H1 (cell line): Measurements from ENCODE around the gene TFDP1. TPM values are rescaled to one million over a fixed set of nuclear protein-coding genes. Genes with fewer than 3 reads are reported as not detected.

Experiments
- CTCF ChIA-PET: fragments of 300-600 bp; sonication (Branson Sonifier 250); formaldehyde crosslinking; loops from one replicate; lab custom pipeline; 2021; ENCODE audit not compliant: partially characterized antibody; lab: Charles Lee
- POLR2A ChIA-PET: fragments of 300-600 bp; sonication (Branson Sonifier 250); formaldehyde crosslinking; loops from one replicate; lab custom pipeline; 2021; ENCODE audit warnings: inconsistent platforms; ENCODE audit not compliant: partially characterized antibody; lab: Charles Lee
- DNase-seq, 2 experiments: peaks; one replicate each; pipeline versions ENCODE4 v3.0.0 to v3.0.0-alpha.2; 2010 to 2022; ENCODE audit warnings: low spot score in 2 of 2, low read depth in 1 of 2, mixed read lengths in 1 of 2
- FAIRE-seq: peaks from 2 replicates; lab custom pipeline; 2011; peaks lifted over from hg19 to GRCh38; lab: Jason Lieb, UNC
- H2AFZ ChIP-seq: 2 replicates; pipeline ENCODE4 v1.8.1; 2012; ENCODE audit warnings: low read length, inconsistent platforms
- H2AK5ac ChIP-seq: 2 replicates; pipeline ENCODE4 v1.6.1; 2013; ENCODE audit warnings: low read depth, low read length
- H2BK120ac ChIP-seq: replicated peaks from 2 replicates; pipeline ENCODE3; 2013; ENCODE audit warnings: low read depth, low read length, inconsistent platforms
- H2BK12ac ChIP-seq: 2 replicates; pipeline ENCODE4 v1.6.1; 2013; ENCODE audit warnings: low read depth, low read length
- H2BK15ac ChIP-seq: 2 replicates; pipeline ENCODE4 v1.6.1; 2013; ENCODE audit warnings: low read length
- H2BK20ac ChIP-seq: 2 replicates; pipeline ENCODE4 v1.6.1; 2013; ENCODE audit warnings: low read length
- H2BK5ac ChIP-seq: 2 replicates; pipeline ENCODE4 v1.6.1; 2013; ENCODE audit warnings: low read depth, low read length
- H3K14ac ChIP-seq: 2 replicates; pipeline ENCODE4 v1.6.1; 2013; ENCODE audit warnings: inconsistent platforms; ENCODE audit not compliant: insufficient read length
- H3K18ac ChIP-seq: 2 replicates; pipeline ENCODE4 v1.6.1; 2013; ENCODE audit warnings: low read length; ENCODE audit errors: extremely low read depth
- H3K23ac ChIP-seq: 2 replicates; pipeline ENCODE4 v1.6.1; 2013; ENCODE audit warnings: inconsistent platforms; ENCODE audit not compliant: insufficient read length
- H3K23me2 ChIP-seq: 2 replicates; pipeline ENCODE4 v1.6.1; 2013; ENCODE audit warnings: low read depth, low read length
- H3K27ac ChIP-seq: 2 replicates; pipeline ENCODE4 v1.6.1; 2011; ENCODE audit warnings: low read depth, low read length, inconsistent platforms
- H3K27me3 ChIP-seq, 4 experiments: replicated peaks in 1 of 4; 1 replicate in 1 of 4; 2 replicates in 3 of 4; pipeline versions ENCODE4 v1.6.1 to v1.8.1; 2011 to 2013; ENCODE audit warnings: low read length in 3 of 4, mild to moderate bottlenecking in 3 of 4, inconsistent platforms in 2 of 4, mixed read lengths in 2 of 4, moderate library complexity in 1 of 4; ENCODE audit not compliant: control insufficient read depth in 3 of 4, insufficient read depth in 3 of 4; ENCODE audit errors: extremely low read depth in 1 of 4
- H3K36me3 ChIP-seq, 4 experiments: 2 replicates each; pipeline versions ENCODE4 v1.6.1 to v1.8.1; 2011 to 2013; ENCODE audit warnings: mild to moderate bottlenecking in 4 of 4, low read length in 3 of 4, moderate library complexity in 2 of 4, control low read depth in 1 of 4, inconsistent platforms in 1 of 4; ENCODE audit not compliant: insufficient read depth in 4 of 4, control insufficient read depth in 2 of 4
- H3K4ac ChIP-seq: replicated peaks from 2 replicates; pipeline ENCODE3; 2013; ENCODE audit warnings: low read length, low read depth, mixed read lengths, inconsistent platforms; ENCODE audit not compliant: insufficient read length
- H3K4me1 ChIP-seq, 4 experiments: replicated peaks in 1 of 4; 1 replicate in 1 of 4; 2 replicates in 3 of 4; pipeline versions ENCODE4 v1.6.1 to v1.8.1; 2011 to 2013; ENCODE audit warnings: low read length in 3 of 4, inconsistent platforms in 2 of 4, mixed read lengths in 1 of 4; ENCODE audit not compliant: insufficient read depth in 4 of 4, control insufficient read depth in 3 of 4
- H3K4me2 ChIP-seq, 2 experiments: 2 replicates each; pipeline versions ENCODE4 v1.6.1 to v1.8.1; 2011 to 2013; ENCODE audit warnings: low read depth in 2 of 2, low read length in 2 of 2, control low read depth in 1 of 2, inconsistent platforms in 1 of 2, mild to moderate bottlenecking in 1 of 2; ENCODE audit not compliant: insufficient read depth in 1 of 2
- H3K4me3 ChIP-seq, 4 experiments: fragments of 200-600, 300-600 bp in 1 of 4; sonication (generic), shearing (Covaris generic), sonication (Bioruptor Twin) in 1 of 4; 2 replicates each; pipeline versions ENCODE4 v1.5.1 to v1.8.1; 2011 to 2016; ENCODE audit warnings: low read length in 4 of 4, low read depth in 3 of 4, control low read depth in 2 of 4, inconsistent platforms in 2 of 4, mild to moderate bottlenecking in 2 of 4, mixed read lengths in 1 of 4, moderate library complexity in 1 of 4; ENCODE audit not compliant: insufficient read depth in 2 of 4; ENCODE audit errors: extremely low read depth in 1 of 4
- H3K56ac ChIP-seq: replicated peaks from 2 replicates; pipeline ENCODE3; 2013; ENCODE audit warnings: low read depth, mild to moderate bottlenecking, mixed read lengths, low read length, inconsistent platforms; ENCODE audit not compliant: insufficient read length
- H3K79me1 ChIP-seq: 2 replicates; pipeline ENCODE4 v1.6.1; 2013; ENCODE audit warnings: low read depth, low read length, control low read depth
- H3K79me2 ChIP-seq, 2 experiments: 2 replicates each; pipeline versions ENCODE4 v1.6.1 to v1.8.1; 2012 to 2013; ENCODE audit warnings: low read length in 2 of 2, mild to moderate bottlenecking in 2 of 2, inconsistent platforms in 1 of 2; ENCODE audit not compliant: insufficient read depth in 2 of 2, control insufficient read depth in 1 of 2
- H3K9ac ChIP-seq, 4 experiments: replicated peaks in 1 of 4; 1 replicate in 1 of 4; 2 replicates in 3 of 4; pipeline versions ENCODE4 v1.6.1 to v1.8.1; 2011 to 2013; ENCODE audit warnings: low read depth in 3 of 4, low read length in 3 of 4, control low read depth in 2 of 4, mild to moderate bottlenecking in 2 of 4, moderate library complexity in 2 of 4, inconsistent platforms in 1 of 4; ENCODE audit errors: extremely low read depth in 1 of 4
- H3K9me3 ChIP-seq, 2 experiments: 2 replicates each; pipeline versions ENCODE4 v1.6.1 to v1.8.1; 2012 to 2013; ENCODE audit warnings: mild to moderate bottlenecking in 2 of 2, moderate library complexity in 2 of 2, control low read depth in 1 of 2, inconsistent platforms in 1 of 2, low read depth in 1 of 2, low read length in 1 of 2, mixed read lengths in 1 of 2; ENCODE audit not compliant: insufficient read depth in 2 of 2
- H4K20me1 ChIP-seq, 2 experiments: replicated peaks in 1 of 2; 2 replicates each; pipeline versions ENCODE3 to v1.8.1; 2011 to 2013; ENCODE audit warnings: inconsistent platforms in 2 of 2, low read length in 2 of 2, mild to moderate bottlenecking in 1 of 2; ENCODE audit not compliant: insufficient read depth in 2 of 2, control insufficient read depth in 1 of 2
- H4K5ac ChIP-seq: 2 replicates; pipeline ENCODE4 v1.6.1; 2013; ENCODE audit warnings: low read length, low read depth, mixed read lengths, inconsistent platforms; ENCODE audit not compliant: insufficient read length
- H4K8ac ChIP-seq: 2 replicates; pipeline ENCODE4 v1.8.0; 2013; ENCODE audit warnings: mild to moderate bottlenecking, moderate library complexity, low read length, inconsistent platforms; ENCODE audit not compliant: insufficient read depth; ENCODE audit errors: extremely low read depth
- H4K91ac ChIP-seq: replicated peaks from 2 replicates; pipeline ENCODE3; 2013; ENCODE audit warnings: low read length, mixed read lengths, inconsistent platforms; ENCODE audit not compliant: insufficient read length
- CEBPB ChIP-seq: IDR thresholded peaks from 2 replicates; pipeline ENCODE4 v1.6.1; 2012; ENCODE audit warnings: low read depth, low read length
- GABPA ChIP-seq: IDR thresholded peaks from 2 replicates; pipeline ENCODE4 v1.6.1; 2011; ENCODE audit warnings: mild to moderate bottlenecking, low read length, moderate library complexity, borderline replicate concordance; ENCODE audit not compliant: insufficient read depth
- KDM1A ChIP-seq: fragments of 200-600, 300-600 bp; sonication (generic); IDR thresholded peaks from 2 replicates; pipeline ENCODE4 v1.7.1; 2016; ENCODE audit warnings: mild to moderate bottlenecking, low read length, borderline replicate concordance
- KDM4A ChIP-seq: IDR thresholded peaks from one replicate; pipeline ENCODE4 v1.7.1; 2012; ENCODE audit warnings: low read depth, mild to moderate bottlenecking, moderate library complexity, low read length, inconsistent platforms; ENCODE audit not compliant: severe bottlenecking
- PHF8 ChIP-seq: fragments of 200-600 bp; sonication (generic); conservative IDR thresholded peaks from 2 replicates; pipeline ENCODE4 v1.7.1; 2012; ENCODE audit warnings: low read depth, mild to moderate bottlenecking, inconsistent platforms, low read length, moderate library complexity
- POLR2AphosphoS5 ChIP-seq: IDR thresholded peaks from 2 replicates; pipeline ENCODE4 v1.6.1; 2011; ENCODE audit warnings: low read depth, low read length
- POU5F1 ChIP-seq: IDR thresholded peaks from 2 replicates; pipeline ENCODE4 v1.6.1; 2011; ENCODE audit warnings: low read depth, mild to moderate bottlenecking, low read length, moderate library complexity
- RNF2 ChIP-seq: fragments of 200-900, 300-1000 bp; sonication (generic); IDR thresholded peaks from 2 replicates; pipeline ENCODE4 v1.7.1; 2016; ENCODE audit warnings: borderline replicate concordance, low read depth, mild to moderate bottlenecking, antibody characterized with exemption, low read length; ENCODE audit not compliant: poor library complexity, severe bottlenecking; ENCODE audit errors: missing control alignments
- SP2 ChIP-seq: IDR thresholded peaks from 2 replicates; pipeline ENCODE4 v1.6.1; 2012; ENCODE audit warnings: mild to moderate bottlenecking, low read length, inconsistent platforms
- WGBS, 2 experiments: shearing (Covaris generic) in 1 of 2; methylation state at CpG; one replicate each; pipeline versions ENCODE4 v1.1.6 to v1.1.7; 2013 to 2015; ENCODE audit warnings: low lambda C conversion rate in 2 of 2, mixed read lengths in 2 of 2, inconsistent platforms in 1 of 2, low coverage in 1 of 2, missing lambda C conversion rate in 1 of 2; ENCODE audit not compliant: insufficient replicate concordance in 2 of 2, insufficient coverage in 1 of 2, insufficient read length in 1 of 2; ENCODE audit errors: extremely low coverage in 1 of 2, missing lambda C conversion rate in 1 of 2; 5-methylcytosine and 5-hydroxymethylcytosine counted together
- polyA plus RNA-seq, 7 experiments: library from polyadenylated mRNA; depleted of rRNA in 3 of 7; stranded (reverse) in 5 of 7; unstranded in 2 of 7; fragments of >200 nt in 5 of 7; fragments of 200-250 nt in 2 of 7; gene quantifications; 1 replicate in 5 of 7; 2 replicates in 1 of 7; 4 replicates in 1 of 7; pipeline versions ENCODE4 v1.2.1 to v1.2.3, GENCODE V29; 2011 to 2013; ENCODE audit warnings: missing spikeins in 2 of 7, mixed read lengths in 2 of 7
- total RNA-seq: library from RNA; stranded (reverse); fragmentation: NEBNext Ultra II Directional; extraction: Animal tissue kit (Norgen Biotek cat#: 25700); gene quantifications from 2 replicates; pipeline ENCODE4 v1.2.1, GENCODE V29; 2021
- TF ChIP-seq, protein P1 (sequence below), 3 experiments: IDR thresholded peaks; 1 replicate in 2 of 3; 2 replicates in 1 of 3; pipeline versions ENCODE4 v1.5.1 to v1.6.1; 2011; ENCODE audit warnings: low read length in 3 of 3, mild to moderate bottlenecking in 3 of 3, inconsistent platforms in 2 of 3, low read depth in 1 of 3, moderate library complexity in 1 of 3; ENCODE audit not compliant: insufficient read depth in 1 of 3; ENCODE audit errors: control extremely low read depth in 1 of 3
- TF ChIP-seq, protein P2 (sequence below): IDR thresholded peaks from 2 replicates; pipeline ENCODE4 v1.6.1; 2012; ENCODE audit warnings: inconsistent platforms

Gene TFDP1
- total and polyA plus RNA-seq, 2 of the 8 experiments (the other 6 are each of a cell fraction or from before 2014, with no cell fraction given): 43.6 to 81.9 TPM

DNA sequence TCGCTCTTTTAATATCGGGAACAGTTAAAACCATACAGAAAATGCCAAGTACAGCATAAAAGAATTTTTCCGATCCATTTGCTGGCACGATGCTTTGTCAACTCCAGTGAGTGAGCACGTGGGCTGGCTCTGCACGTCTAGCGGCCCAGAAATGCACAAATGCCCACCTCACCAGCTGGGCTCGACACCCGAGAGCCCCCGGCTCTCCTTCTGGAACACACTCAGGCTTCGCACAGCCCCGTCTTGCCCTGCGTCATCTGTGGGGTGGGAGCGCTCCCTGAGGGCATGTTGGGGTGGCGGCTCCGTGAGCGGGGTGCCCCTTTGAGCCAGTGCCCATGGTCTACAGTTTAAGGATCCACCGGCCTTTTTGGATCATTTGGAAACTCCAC lies 48.9 kb downstream of the TFDP1 start:
- FAIRE-seq: no peak
- no peak overlapping the region for H2AFZ ChIP-seq
- TF ChIP-seq GABPA (no peak), RNF2 (no peak), POLR2AphosphoS5 (no peak), SP2 (no peak), CEBPB (no peak), KDM4A (no peak), POU5F1 (no peak), KDM1A (no peak), PHF8 (no peak)
- TF ChIP-seq, protein P1, sequence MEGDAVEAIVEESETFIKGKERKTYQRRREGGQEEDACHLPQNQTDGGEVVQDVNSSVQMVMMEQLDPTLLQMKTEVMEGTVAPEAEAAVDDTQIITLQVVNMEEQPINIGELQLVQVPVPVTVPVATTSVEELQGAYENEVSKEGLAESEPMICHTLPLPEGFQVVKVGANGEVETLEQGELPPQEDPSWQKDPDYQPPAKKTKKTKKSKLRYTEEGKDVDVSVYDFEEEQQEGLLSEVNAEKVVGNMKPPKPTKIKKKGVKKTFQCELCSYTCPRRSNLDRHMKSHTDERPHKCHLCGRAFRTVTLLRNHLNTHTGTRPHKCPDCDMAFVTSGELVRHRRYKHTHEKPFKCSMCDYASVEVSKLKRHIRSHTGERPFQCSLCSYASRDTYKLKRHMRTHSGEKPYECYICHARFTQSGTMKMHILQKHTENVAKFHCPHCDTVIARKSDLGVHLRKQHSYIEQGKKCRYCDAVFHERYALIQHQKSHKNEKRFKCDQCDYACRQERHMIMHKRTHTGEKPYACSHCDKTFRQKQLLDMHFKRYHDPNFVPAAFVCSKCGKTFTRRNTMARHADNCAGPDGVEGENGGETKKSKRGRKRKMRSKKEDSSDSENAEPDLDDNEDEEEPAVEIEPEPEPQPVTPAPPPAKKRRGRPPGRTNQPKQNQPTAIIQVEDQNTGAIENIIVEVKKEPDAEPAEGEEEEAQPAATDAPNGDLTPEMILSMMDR (IDR thresholded peaks at IDR 0.05; ENCODE audit: control extremely low read depth in 1 of 3, insufficient read depth in 1 of 3, low read depth in 1 of 3, low read length in 3 of 3): no peak
- TF ChIP-seq, protein P2, sequence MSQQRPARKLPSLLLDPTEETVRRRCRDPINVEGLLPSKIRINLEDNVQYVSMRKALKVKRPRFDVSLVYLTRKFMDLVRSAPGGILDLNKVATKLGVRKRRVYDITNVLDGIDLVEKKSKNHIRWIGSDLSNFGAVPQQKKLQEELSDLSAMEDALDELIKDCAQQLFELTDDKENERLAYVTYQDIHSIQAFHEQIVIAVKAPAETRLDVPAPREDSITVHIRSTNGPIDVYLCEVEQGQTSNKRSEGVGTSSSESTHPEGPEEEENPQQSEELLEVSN: no peak

More for the DNA sequence above, 48.9 kb downstream of the TFDP1 start:
- no peak overlapping the region for H2AK5ac ChIP-seq
- H3K56ac ChIP-seq: no peak overlapping the region
- H3K4ac ChIP-seq: no peak overlapping the region
- CTCF ChIA-PET: no interaction called here
- H3K18ac ChIP-seq: no peak overlapping the region
- H3K27ac ChIP-seq: no peak overlapping the region
- H3K23ac ChIP-seq: no peak overlapping the region
- no peak overlapping the region for H3K9ac ChIP-seq
- no peak overlapping the region for H4K91ac ChIP-seq
- H2BK20ac ChIP-seq: no peak overlapping the region
- no peak overlapping the region for H2BK12ac ChIP-seq
- POLR2A ChIA-PET: no interaction called here
- H3K9me3 ChIP-seq: peaks cover 0 to 3% of the 10 kb centered on the region in 2 experiments; a peak in 1 of 4 replicates
- no peak overlapping the region for H2BK5ac ChIP-seq
- H3K36me3 ChIP-seq: peaks cover 6 to 53% (median 41%) of the 10 kb centered on the region in 4 experiments; a peak in 7 of 8 replicates
- peaks cover 9% of the 10 kb centered on the region for H3K79me1 ChIP-seq
- H3K4me1 ChIP-seq: no peaks in the 10 kb centered on the region
- no peaks in the 10 kb centered on the region for H3K27me3 ChIP-seq
- H3K4me3 ChIP-seq: no peak overlapping the region
- no peaks in the 10 kb centered on the region for H3K23me2 ChIP-seq
- H4K8ac ChIP-seq: no peak overlapping the region
- H3K79me2 ChIP-seq: peaks cover 0 to 7% of the 10 kb centered on the region in 2 experiments; a peak in 2 of 4 replicates
- peaks cover 8 to 19% of the 10 kb centered on the region in 2 experiments for H4K20me1 ChIP-seq
- no peak overlapping the region for H3K14ac ChIP-seq
- 95% methylated on average over 16 of the region's 18 CpGs; no CpG with 5 or more reads in 1 of the 2 experiments for WGBS, 2 experiments
- DNase-seq: no peak
- H2BK120ac ChIP-seq: no peak overlapping the region
- no peak overlapping the region for H4K5ac ChIP-seq
- no peak overlapping the region for H3K4me2 ChIP-seq
- H2BK15ac ChIP-seq: no peak overlapping the region
